Measurements from ENCODE around the gene FAM118A. TPM values are rescaled to one million over a fixed set of nuclear protein-coding genes. Genes with fewer than 3 reads are reported as not detected.

FAM118A gene
- total and polyA plus RNA-seq, 9 of the 15 experiments (the other 6 are each of a cell fraction or from before 2014, with no cell fraction given): 17.0 to 223 (median 59.4) TPM

DNA sequence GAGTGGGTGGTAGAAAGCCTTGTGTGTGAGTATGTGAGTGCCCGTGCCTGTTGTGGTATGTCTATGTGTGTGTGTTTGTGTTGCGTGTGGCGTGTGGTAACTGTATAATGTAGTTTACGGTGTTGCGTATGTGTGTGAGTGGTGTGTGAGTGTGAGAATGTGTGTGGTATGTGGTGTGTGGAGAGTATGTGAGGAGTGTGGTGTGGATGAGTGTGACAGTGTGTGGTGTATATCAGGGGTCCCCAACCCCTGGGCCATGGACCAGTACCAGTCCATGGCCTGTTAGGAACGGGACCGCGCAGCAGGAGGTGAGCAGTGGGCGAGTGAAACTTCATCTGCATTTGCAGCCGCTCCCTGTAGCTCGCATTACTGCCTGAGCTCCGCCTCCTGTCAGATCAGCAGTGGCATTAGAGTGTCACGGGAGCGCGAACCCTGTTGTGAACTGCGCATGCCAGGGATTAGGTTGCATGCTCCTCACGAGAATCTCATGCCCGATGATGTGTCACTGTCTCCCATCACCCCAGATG is 19.3 kb upstream of the FAM118A start (continued):
- TF ChIP-seq, protein P1, sequence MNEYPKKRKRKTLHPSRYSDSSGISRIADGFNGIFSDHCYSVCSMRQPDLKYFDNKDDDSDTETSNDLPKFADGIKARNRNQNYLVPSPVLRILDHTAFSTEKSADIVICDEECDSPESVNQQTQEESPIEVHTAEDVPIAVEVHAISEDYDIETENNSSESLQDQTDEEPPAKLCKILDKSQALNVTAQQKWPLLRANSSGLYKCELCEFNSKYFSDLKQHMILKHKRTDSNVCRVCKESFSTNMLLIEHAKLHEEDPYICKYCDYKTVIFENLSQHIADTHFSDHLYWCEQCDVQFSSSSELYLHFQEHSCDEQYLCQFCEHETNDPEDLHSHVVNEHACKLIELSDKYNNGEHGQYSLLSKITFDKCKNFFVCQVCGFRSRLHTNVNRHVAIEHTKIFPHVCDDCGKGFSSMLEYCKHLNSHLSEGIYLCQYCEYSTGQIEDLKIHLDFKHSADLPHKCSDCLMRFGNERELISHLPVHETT (CRISPR knock-in tag; conservative IDR thresholded peaks at IDR 0.05 in 1 of 2, IDR thresholded peaks at IDR 0.05 in 1 of 2): no peak
- TF ChIP-seq ZNF778 (CRISPR knock-in tag; IDR thresholded peaks at IDR 0.05): no peak
- no peak for TF ChIP-seq NBN (IDR thresholded peaks at IDR 0.05; ENCODE audit: low read depth)
- TF ChIP-seq ZNF133 (CRISPR knock-in tag; IDR thresholded peaks at IDR 0.05): no peak
- no peak for TF ChIP-seq LCOR (CRISPR knock-in tag; IDR thresholded peaks at IDR 0.05)
- TF ChIP-seq ZNF347 (CRISPR knock-in tag; IDR thresholded peaks at IDR 0.05; ENCODE audit: low read depth): no peak
- TF ChIP-seq, protein P2, sequence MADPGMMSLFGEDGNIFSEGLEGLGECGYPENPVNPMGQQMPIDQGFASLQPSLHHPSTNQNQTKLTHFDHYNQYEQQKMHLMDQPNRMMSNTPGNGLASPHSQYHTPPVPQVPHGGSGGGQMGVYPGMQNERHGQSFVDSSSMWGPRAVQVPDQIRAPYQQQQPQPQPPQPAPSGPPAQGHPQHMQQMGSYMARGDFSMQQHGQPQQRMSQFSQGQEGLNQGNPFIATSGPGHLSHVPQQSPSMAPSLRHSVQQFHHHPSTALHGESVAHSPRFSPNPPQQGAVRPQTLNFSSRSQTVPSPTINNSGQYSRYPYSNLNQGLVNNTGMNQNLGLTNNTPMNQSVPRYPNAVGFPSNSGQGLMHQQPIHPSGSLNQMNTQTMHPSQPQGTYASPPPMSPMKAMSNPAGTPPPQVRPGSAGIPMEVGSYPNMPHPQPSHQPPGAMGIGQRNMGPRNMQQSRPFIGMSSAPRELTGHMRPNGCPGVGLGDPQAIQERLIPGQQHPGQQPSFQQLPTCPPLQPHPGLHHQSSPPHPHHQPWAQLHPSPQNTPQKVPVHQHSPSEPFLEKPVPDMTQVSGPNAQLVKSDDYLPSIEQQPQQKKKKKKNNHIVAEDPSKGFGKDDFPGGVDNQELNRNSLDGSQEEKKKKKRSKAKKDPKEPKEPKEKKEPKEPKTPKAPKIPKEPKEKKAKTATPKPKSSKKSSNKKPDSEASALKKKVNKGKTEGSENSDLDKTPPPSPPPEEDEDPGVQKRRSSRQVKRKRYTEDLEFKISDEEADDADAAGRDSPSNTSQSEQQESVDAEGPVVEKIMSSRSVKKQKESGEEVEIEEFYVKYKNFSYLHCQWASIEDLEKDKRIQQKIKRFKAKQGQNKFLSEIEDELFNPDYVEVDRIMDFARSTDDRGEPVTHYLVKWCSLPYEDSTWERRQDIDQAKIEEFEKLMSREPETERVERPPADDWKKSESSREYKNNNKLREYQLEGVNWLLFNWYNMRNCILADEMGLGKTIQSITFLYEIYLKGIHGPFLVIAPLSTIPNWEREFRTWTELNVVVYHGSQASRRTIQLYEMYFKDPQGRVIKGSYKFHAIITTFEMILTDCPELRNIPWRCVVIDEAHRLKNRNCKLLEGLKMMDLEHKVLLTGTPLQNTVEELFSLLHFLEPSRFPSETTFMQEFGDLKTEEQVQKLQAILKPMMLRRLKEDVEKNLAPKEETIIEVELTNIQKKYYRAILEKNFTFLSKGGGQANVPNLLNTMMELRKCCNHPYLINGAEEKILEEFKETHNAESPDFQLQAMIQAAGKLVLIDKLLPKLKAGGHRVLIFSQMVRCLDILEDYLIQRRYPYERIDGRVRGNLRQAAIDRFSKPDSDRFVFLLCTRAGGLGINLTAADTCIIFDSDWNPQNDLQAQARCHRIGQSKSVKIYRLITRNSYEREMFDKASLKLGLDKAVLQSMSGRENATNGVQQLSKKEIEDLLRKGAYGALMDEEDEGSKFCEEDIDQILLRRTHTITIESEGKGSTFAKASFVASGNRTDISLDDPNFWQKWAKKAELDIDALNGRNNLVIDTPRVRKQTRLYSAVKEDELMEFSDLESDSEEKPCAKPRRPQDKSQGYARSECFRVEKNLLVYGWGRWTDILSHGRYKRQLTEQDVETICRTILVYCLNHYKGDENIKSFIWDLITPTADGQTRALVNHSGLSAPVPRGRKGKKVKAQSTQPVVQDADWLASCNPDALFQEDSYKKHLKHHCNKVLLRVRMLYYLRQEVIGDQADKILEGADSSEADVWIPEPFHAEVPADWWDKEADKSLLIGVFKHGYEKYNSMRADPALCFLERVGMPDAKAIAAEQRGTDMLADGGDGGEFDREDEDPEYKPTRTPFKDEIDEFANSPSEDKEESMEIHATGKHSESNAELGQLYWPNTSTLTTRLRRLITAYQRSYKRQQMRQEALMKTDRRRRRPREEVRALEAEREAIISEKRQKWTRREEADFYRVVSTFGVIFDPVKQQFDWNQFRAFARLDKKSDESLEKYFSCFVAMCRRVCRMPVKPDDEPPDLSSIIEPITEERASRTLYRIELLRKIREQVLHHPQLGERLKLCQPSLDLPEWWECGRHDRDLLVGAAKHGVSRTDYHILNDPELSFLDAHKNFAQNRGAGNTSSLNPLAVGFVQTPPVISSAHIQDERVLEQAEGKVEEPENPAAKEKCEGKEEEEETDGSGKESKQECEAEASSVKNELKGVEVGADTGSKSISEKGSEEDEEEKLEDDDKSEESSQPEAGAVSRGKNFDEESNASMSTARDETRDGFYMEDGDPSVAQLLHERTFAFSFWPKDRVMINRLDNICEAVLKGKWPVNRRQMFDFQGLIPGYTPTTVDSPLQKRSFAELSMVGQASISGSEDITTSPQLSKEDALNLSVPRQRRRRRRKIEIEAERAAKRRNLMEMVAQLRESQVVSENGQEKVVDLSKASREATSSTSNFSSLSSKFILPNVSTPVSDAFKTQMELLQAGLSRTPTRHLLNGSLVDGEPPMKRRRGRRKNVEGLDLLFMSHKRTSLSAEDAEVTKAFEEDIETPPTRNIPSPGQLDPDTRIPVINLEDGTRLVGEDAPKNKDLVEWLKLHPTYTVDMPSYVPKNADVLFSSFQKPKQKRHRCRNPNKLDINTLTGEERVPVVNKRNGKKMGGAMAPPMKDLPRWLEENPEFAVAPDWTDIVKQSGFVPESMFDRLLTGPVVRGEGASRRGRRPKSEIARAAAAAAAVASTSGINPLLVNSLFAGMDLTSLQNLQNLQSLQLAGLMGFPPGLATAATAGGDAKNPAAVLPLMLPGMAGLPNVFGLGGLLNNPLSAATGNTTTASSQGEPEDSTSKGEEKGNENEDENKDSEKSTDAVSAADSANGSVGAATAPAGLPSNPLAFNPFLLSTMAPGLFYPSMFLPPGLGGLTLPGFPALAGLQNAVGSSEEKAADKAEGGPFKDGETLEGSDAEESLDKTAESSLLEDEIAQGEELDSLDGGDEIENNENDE (IDR thresholded peaks at IDR 0.05; ENCODE audit: low read depth, low read length): no peak
- no peak for TF ChIP-seq RBM22 (IDR thresholded peaks at IDR 0.05; ENCODE audit: low read depth, low read length, poor library complexity, severe bottlenecking)
- TF ChIP-seq, protein P3, sequence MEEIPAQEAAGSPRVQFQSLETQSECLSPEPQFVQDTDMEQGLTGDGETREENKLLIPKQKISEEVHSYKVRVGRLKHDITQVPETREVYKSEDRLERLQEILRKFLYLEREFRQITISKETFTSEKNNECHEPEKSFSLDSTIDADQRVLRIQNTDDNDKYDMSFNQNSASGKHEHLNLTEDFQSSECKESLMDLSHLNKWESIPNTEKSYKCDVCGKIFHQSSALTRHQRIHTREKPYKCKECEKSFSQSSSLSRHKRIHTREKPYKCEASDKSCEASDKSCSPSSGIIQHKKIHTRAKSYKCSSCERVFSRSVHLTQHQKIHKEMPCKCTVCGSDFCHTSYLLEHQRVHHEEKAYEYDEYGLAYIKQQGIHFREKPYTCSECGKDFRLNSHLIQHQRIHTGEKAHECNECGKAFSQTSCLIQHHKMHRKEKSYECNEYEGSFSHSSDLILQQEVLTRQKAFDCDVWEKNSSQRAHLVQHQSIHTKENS (CRISPR knock-in tag; IDR thresholded peaks at IDR 0.05): no peak
- TF ChIP-seq, protein P4, sequence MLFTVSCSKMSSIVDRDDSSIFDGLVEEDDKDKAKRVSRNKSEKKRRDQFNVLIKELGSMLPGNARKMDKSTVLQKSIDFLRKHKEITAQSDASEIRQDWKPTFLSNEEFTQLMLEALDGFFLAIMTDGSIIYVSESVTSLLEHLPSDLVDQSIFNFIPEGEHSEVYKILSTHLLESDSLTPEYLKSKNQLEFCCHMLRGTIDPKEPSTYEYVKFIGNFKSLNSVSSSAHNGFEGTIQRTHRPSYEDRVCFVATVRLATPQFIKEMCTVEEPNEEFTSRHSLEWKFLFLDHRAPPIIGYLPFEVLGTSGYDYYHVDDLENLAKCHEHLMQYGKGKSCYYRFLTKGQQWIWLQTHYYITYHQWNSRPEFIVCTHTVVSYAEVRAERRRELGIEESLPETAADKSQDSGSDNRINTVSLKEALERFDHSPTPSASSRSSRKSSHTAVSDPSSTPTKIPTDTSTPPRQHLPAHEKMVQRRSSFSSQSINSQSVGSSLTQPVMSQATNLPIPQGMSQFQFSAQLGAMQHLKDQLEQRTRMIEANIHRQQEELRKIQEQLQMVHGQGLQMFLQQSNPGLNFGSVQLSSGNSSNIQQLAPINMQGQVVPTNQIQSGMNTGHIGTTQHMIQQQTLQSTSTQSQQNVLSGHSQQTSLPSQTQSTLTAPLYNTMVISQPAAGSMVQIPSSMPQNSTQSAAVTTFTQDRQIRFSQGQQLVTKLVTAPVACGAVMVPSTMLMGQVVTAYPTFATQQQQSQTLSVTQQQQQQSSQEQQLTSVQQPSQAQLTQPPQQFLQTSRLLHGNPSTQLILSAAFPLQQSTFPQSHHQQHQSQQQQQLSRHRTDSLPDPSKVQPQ (CRISPR knock-in tag; IDR thresholded peaks at IDR 0.05; ENCODE audit: borderline replicate concordance): no peak
- no peak for TF ChIP-seq BMI1 (IDR thresholded peaks at IDR 0.05; ENCODE audit: low read length)

Measured in K562 (cell line).